Neural progenitor cell (in vitro differentiated cells): Measurements from ENCODE around the gene SEC14L1. TPM values are rescaled to one million over a fixed set of nuclear protein-coding genes. Genes with fewer than 3 reads are reported as not detected.

Experiments used
- DNase-seq: peaks from one replicate; pipeline ENCODE4 v3.0.0-alpha.2; 2016; ENCODE audit warnings: low spot score
- H2AFZ ChIP-seq: fragments of 200-600 bp; sonication (generic); replicated peaks from 2 replicates; pipeline ENCODE4 v1.6.1; 2016; ENCODE audit warnings: antibody characterized with exemption
- H3F3A ChIP-seq: fragments of 200-600 bp; sonication (generic); 2 replicates; pipeline ENCODE4 v1.6.1; 2016; ENCODE audit warnings: antibody characterized with exemption, low read depth
- H3K27ac ChIP-seq: fragments of 200-600 bp; sonication (generic); 2 replicates; pipeline ENCODE4 v1.5.1; 2016; ENCODE audit warnings: mild to moderate bottlenecking
- H3K27me3 ChIP-seq: fragments of 200-600 bp; sonication (generic); 2 replicates; pipeline ENCODE4 v1.6.1; 2016; ENCODE audit warnings: mild to moderate bottlenecking, moderate library complexity
- H3K36me3 ChIP-seq: fragments of 200-600 bp; sonication (generic); 2 replicates; pipeline ENCODE4 v1.5.1; 2016
- H3K4me1 ChIP-seq: fragments of 200-600 bp; sonication (generic); 2 replicates; pipeline ENCODE4 v1.6.1; 2016; ENCODE audit warnings: mixed run types
- H3K4me2 ChIP-seq: fragments of 200-600 bp; sonication (generic); 2 replicates; pipeline ENCODE4 v1.6.1; 2016
- H3K4me3 ChIP-seq: fragments of 200-600 bp; sonication (generic); 2 replicates; pipeline ENCODE4 v1.5.1; 2016
- H3K79me2 ChIP-seq: fragments of 200-600 bp; sonication (generic); 2 replicates; pipeline ENCODE4 v1.6.1; 2016; ENCODE audit warnings: low read depth
- H3K9ac ChIP-seq: fragments of 200-600 bp; sonication (generic); 2 replicates; pipeline ENCODE4 v1.6.1; 2016
- H3K9me3 ChIP-seq: fragments of 200-600 bp; sonication (generic); 2 replicates; pipeline ENCODE4 v1.5.1; 2016; ENCODE audit warnings: low read depth
- H4K20me1 ChIP-seq: fragments of 200-600 bp; sonication (generic); 2 replicates; pipeline ENCODE4 v1.6.1; 2016; ENCODE audit warnings: low read depth
- H3K27ac Mint-ChIP-seq: 3 replicates; pipeline ENCODE4 v1.8.0; 2021; ENCODE audit warnings: mixed read lengths
- H3K27me3 Mint-ChIP-seq: 2 replicates; pipeline ENCODE4 v1.8.0; 2022; ENCODE audit warnings: low read depth, mild to moderate bottlenecking, inconsistent platforms, moderate library complexity, mixed read lengths; ENCODE audit not compliant: insufficient read depth
- H3K36me3 Mint-ChIP-seq: 3 replicates; pipeline ENCODE4 v1.8.0; 2021; ENCODE audit warnings: mixed read lengths
- H3K4me1 Mint-ChIP-seq: 3 replicates; pipeline ENCODE4 v1.8.0; 2021; ENCODE audit warnings: mixed read lengths
- H3K4me3 Mint-ChIP-seq: 3 replicates; pipeline ENCODE4 v1.8.0; 2021; ENCODE audit warnings: mild to moderate bottlenecking, moderate library complexity, mixed read lengths
- H3K9me3 Mint-ChIP-seq: 3 replicates; pipeline ENCODE4 v1.8.0; 2020; ENCODE audit warnings: mixed read lengths
- CTCF ChIP-seq: fragments of 200-600 bp; sonication (generic); IDR thresholded peaks from 2 replicates; pipeline ENCODE4 v1.5.1; 2017; ENCODE audit warnings: antibody characterized with exemption, mild to moderate bottlenecking
- EZH2 ChIP-seq: fragments of 200-600 bp; sonication (generic); IDR thresholded peaks from 2 replicates; pipeline ENCODE4 v1.6.1; 2017; ENCODE audit warnings: antibody characterized with exemption, mild to moderate bottlenecking, moderate library complexity
- EZH2phosphoT487 ChIP-seq: fragments of 200-600 bp; sonication (generic); IDR thresholded peaks from 2 replicates; pipeline ENCODE4 v1.6.1; 2017; ENCODE audit warnings: antibody characterized with exemption
- total RNA-seq: library from RNA; depleted of rRNA; stranded (reverse); fragments of >200 nt; gene quantifications from 2 replicates; pipeline ENCODE4 v1.2.3, GENCODE V29; 2015; ENCODE audit warnings: low replicate concordance

The SEC14L1 gene
- total RNA-seq, 1 donor from 2014 or later: 75.0 TPM

GRCh38 chr17:77247048-77247541, 106.3 kb downstream of the SEC14L1 start:
- Histone ChIP-seq H3K9ac (no peak overlapping the region), H3K4me1 (no peaks in the 10 kb centered on the region), H3K4me3 (peak overlapping the region; percentile 68), H3K36me3 (no peaks in the 10 kb centered on the region), H3K79me2 (no peaks in the 10 kb centered on the region), H4K20me1 (no peaks in the 10 kb centered on the region), H3K27ac (no peak overlapping the region), H3K9me3 (no peaks in the 10 kb centered on the region), H3F3A (peaks cover 11% of the 10 kb centered on the region), H2AFZ (peak overlapping the region; percentile 91), H3K4me2 (peak overlapping the region; percentile 99), H3K27me3 (peaks cover 25% of the 10 kb centered on the region)
- peaks cover 9% of the 10 kb centered on the region for H3K4me1 Mint-ChIP-seq
- TF ChIP-seq EZH2phosphoT487 (no peak), CTCF (peak; percentile 91), EZH2 (peak; percentile 35)
- peak; percentile 93 for DNase-seq
- no peak overlapping the region for H3K27ac Mint-ChIP-seq
- peak overlapping the region; percentile 72 for H3K4me3 Mint-ChIP-seq
- H3K36me3 Mint-ChIP-seq: no peaks in the 10 kb centered on the region
- H3K9me3 Mint-ChIP-seq: no peaks in the 10 kb centered on the region
- H3K27me3 Mint-ChIP-seq: peaks cover 13% of the 10 kb centered on the region

- Histone ChIP-seq H3K9me3 (no peaks in the 10 kb centered on the region), H3K79me2 (no peaks in the 10 kb centered on the region), H4K20me1 (no peaks in the 10 kb centered on the region), H2AFZ (peak overlapping the region; percentile 91), H3K27me3 (peaks cover 25% of the 10 kb centered on the region), H3K4me3 (peak overlapping the region; percentile 68), H3K4me2 (peak overlapping the region; percentile 99), H3K27ac (no peak overlapping the region), H3F3A (peaks cover 11% of the 10 kb centered on the region), H3K9ac (no peak overlapping the region), H3K4me1 (no peaks in the 10 kb centered on the region), H3K36me3 (no peaks in the 10 kb centered on the region)
- Mint-ChIP-seq H3K9me3 (no peaks in the 10 kb centered on the region), H3K27me3 (peaks cover 13% of the 10 kb centered on the region), H3K27ac (no peak overlapping the region), H3K4me3 (peak overlapping the region; percentile 72), H3K36me3 (no peaks in the 10 kb centered on the region), H3K4me1 (peaks cover 5% of the 10 kb centered on the region)
- DNase-seq: no peak
- TF ChIP-seq CTCF (no peak), EZH2phosphoT487 (no peak)
These were observed 106.8 kb downstream of the SEC14L1 start for GRCh38 chr17:77247609-77248008.

DNA sequence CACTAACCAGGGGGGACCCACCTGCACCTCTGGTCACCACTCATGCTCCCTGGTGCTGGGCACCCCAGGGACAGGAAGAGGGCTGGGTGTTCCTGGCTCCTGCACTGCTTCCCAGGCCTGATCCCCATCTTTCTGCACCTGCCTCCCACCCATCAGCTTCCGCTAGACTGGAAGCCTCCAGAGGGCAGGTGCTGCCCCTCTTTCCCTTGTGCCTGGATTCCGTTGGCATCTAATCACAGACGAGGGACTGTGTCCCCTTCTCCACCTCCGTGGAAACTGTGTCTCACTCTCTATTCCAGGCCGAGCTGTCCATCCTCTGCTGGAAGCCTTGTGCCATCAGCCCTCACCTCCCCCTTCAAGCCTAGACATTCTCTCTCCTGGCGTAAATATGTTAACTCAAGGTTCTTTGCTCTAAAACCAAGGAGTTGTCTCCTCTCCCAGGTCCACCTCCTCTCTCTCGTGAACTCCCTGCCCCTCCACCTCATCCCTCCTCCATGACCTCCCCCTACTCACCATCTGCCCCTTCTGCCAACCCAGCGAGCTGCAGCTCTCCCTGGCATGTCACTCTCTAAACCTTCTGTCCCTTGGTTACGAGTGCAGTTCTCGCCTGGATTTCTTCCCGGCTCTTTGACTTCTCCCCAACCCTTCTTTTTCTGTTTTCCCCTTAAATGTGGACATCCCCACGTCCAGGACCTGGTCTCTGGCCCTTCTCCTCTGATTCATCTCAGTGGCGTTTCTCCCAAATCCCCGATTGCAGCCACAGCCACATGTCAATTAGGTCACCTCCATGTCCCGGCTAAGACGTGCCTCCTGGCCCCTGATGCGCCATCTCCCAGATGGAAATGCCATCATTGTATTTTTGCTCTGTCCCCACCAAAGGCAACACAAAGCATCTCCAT, 107.7 kb downstream of the SEC14L1 start:
- H3K9ac ChIP-seq: no peak overlapping the region
- no peaks in the 10 kb centered on the region for H3K79me2 ChIP-seq
- no peaks in the 10 kb centered on the region for H3K9me3 ChIP-seq
- H2AFZ ChIP-seq: no peak overlapping the region
- peaks cover 25% of the 10 kb centered on the region for H3K27me3 ChIP-seq
- no peak for TF ChIP-seq EZH2phosphoT487
- TF ChIP-seq EZH2: no peak
- no peak for TF ChIP-seq CTCF
- H3K27ac Mint-ChIP-seq: peak overlapping the region; percentile 29
- no peaks in the 10 kb centered on the region for H4K20me1 ChIP-seq
- no peaks in the 10 kb centered on the region for H3K36me3 ChIP-seq
- H3K27me3 Mint-ChIP-seq: peaks cover 12% of the 10 kb centered on the region
- no peak overlapping the region for H3K4me3 ChIP-seq
- peaks cover 2% of the 10 kb centered on the region for H3K4me1 ChIP-seq
- peaks cover 4% of the 10 kb centered on the region for H3K4me1 Mint-ChIP-seq
- no peaks in the 10 kb centered on the region for H3K36me3 Mint-ChIP-seq
- no peak for DNase-seq
- H3K27ac ChIP-seq: no peak overlapping the region
- H3K4me3 Mint-ChIP-seq: peak overlapping the region; percentile 38
- H3F3A ChIP-seq: peaks cover 11% of the 10 kb centered on the region
- no peak overlapping the region for H3K4me2 ChIP-seq
- no peaks in the 10 kb centered on the region for H3K9me3 Mint-ChIP-seq
